HG02973 (cell line): ENCODE measurements around the gene ETV5.
A peak's percentile ranks its signal among the peaks of the same experiment; 100 is the strongest.

Source experiments
- ATAC-seq: cut with Tn5 transposase; IDR thresholded peaks from one replicate; pipeline ENCODE4 v1.9.1; 2021; ENCODE audit warnings: moderate library complexity; ENCODE audit not compliant: unreplicated experiment

Gene ETV5

DNA sequence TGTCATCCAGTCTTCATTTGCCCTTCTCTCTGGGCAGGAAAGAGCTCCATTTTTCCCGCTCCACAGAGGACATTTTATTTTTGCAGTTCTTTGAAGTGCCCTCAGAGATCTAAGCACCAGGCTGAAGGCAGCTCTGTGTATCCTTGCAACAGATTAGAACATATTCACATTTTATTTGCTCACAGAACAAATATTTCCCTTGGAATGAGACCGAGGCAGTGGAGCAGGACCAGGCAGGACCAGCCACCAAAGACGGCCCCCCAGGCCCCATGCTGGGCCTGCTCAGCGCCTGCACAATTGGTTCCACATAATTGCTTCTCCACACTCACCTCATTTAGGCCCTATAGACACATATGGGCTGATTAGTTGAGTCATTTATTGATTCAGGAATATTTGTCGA is 15.7 kb upstream of the ETV5 start:
- no peak for ATAC-seq

GRCh38 chr3:186123012-186123411 is 14.1 kb upstream of the ETV5 start:
- no peak for ATAC-seq

GRCh38 chr3:186121968-186122367 is 13.1 kb upstream of the ETV5 start:
- no peak for ATAC-seq

DNA sequence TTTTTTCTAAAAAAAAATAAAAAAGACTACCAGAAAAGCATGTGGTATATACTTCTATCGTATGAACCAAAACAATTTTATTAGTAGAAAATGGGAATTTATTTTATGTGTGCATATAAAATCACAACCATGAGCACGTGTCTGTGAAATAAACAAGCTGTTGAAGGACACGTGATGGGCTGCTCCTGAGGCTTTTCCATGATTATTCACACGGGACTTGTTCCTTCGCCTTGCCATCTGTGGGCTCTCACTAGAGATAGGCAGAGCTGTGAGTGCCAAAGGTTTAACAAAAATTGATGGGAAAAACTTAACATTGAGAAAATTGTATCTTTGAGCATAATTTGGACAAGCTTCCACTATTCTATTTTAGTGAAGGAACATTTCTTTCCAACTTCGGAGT is 12.4 kb upstream of the ETV5 start:
- ATAC-seq = no peak

GRCh38 chr3:186119499-186119898 is 10.6 kb upstream of the ETV5 start:
- ATAC-seq = no peak

DNA sequence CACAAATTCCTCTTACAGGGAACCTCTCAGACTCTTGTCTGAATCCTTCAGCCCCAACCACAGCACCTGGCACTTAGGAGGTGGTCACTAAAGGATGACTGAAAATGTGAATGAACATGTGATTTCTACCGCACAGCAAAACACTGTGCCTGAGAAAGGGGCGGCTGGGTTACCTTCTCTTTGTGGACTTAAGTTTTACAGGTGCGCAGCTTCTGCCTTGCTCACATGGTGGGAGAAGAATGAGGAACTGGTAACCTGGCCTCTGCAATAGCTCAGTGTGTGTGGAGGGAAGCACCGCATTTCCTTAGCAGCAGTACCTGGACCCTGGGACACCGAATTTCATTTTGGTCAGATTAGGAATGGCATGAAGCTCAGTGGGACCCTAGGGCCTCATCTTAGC is 9.8 kb upstream of the ETV5 start:
- no peak for ATAC-seq

- ATAC-seq = no peak
Observed at GRCh38 chr3:186117521-186118134, 8.7 kb upstream of the ETV5 start.

DNA sequence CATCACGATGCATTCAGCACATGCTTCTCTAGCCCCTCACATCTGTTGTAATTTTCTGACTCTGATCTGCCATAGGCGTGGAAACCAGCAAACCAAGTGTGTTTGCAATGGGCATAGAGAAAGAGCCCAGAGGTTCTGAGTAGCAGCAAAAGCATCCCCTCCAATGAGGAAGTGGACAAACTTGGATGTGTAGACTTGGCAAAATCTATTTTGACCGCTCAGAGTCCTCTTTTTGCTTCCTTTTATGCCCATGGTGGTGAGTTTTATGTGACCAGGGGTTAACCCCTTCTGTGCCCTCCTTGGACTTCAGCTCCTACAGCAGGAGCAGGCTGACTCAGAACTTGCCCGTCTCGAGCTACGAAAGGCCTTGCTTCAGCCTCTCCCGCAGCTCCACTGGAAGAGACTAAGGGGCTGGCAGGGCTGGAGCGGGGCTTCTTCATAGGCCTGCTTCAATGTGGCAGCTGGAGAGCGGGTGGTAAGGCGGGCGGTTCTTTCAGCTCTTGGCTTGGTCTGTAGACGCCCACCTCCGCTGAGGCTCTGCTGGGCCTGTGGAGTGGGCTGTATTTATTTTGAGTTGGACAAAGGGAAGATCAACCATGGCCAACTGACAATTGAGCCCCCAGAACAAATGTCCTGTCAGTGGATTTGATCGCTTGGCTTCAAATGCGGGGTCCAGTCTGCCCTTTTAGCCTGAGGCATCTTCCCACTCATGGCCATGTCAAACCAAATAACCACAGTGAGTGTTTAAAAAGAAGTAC is 6.5 kb upstream of the ETV5 start:
- no peak for ATAC-seq

DNA sequence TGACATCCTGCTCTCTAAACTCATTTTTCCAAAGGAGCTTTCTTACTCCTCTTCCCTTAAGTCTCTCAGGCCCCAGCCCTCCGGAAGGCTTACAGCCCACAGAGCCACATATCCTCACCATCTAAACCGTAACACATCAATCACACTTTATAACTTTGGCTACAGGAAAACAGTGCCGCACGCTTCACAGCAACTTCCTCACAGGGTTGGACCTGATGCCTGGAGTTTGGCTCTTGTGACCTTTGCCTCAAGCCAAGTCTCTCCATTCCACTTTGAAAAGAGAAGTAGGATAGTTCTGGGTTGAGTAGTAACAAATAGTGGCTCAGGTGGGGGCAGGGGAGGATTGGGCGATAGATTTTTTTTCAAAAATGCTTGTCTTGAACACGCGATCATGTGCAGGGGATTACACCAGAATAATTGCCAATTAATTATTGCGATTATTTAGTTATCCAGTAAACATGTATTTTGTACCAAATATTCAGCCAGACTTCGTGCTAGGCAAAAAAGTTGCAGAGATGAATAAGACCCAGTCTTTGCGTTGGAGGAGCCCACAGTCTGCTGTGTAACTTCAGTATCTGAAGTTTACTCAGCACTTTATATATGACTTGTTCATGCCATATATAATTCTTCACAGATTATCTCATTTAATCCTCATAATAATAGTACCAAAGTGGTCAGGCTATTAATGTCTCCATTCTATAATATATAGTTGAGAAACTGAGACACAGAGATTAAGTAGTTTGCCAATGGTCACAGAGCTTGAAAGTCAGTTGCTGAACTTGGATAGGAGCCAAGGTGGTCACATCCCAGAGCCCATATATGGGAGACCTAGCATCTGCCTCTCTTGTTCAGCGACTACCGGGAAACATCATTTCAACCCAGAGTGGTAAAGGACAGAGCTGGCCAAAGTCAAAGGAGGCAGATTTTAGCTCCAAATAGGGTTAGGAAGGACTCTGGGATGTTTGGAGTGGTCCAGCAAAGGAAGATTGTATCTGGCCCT is 2.4 kb upstream of the ETV5 start:
- no peak for ATAC-seq

- ATAC-seq = no peak
Observed at GRCh38 chr3:186109897-186110803, 1.3 kb upstream of the ETV5 start.

DNA sequence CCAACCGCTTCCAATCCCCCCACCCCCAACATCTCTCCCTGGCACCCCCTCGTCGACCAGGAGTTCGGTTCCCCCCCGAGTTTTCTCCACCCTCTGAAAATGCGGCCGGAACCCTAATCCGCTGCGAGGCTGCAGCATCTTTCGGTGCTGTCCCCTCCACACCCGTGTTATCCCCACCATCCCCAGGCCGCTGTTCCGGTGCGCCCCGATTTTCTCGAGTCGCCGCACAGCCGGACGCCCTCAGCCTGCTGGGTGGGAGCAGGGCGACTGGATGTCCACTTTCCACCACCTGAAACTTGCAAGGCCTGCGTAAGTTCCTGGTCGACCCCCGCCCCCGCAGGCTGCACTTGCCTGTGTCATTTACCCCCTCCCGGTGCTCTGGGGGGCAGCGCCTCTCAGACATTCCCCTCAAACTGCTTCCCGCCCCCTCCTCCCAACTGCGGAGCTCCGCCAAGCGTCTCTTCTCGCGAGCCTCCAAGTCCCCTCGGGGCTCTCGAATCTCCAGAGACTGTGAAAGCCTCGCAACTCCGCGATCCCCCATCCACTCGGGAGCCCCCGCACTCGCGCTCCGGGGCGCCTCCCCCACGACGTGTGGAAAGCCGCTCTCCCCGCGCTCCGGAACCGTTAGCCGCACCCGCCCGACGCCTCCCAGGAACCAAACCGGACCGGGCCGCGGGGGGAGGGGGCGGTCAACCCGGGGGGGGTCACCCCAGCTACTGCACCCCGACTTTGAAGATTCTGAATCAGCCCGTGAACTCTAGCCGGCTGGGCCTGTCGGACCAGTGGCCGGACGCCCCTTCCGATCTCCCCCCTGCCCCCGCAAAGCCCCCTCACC is 566 bp downstream of the ETV5 start:
- ATAC-seq = no peak

GRCh38 chr3:186107215-186108105 is 1.4 kb downstream of the ETV5 start:
- ATAC-seq = no peak

- no peak for ATAC-seq
Observed at GRCh38 chr3:186105543-186105942, 3.3 kb downstream of the ETV5 start.

DNA sequence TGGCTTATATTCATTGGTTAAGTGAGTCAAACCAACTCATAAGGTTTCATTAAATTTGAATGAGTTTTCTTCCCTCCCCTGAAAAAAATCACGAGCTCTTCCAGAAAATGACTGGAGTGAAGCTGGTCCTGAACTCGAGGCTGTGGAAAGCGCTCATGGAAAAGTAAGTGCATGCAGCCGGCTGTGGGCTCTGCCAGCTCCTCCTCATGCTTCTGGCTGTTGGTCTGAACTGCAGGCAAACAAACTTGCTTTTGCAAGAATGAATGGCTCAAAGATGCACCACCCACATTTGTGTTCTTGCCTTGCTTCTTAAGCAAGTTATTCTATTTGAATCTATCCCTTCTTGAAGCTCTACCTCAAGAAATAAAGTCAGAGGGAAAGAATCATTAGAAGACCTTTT is 6.2 kb downstream of the ETV5 start:
- no peak for ATAC-seq

DNA sequence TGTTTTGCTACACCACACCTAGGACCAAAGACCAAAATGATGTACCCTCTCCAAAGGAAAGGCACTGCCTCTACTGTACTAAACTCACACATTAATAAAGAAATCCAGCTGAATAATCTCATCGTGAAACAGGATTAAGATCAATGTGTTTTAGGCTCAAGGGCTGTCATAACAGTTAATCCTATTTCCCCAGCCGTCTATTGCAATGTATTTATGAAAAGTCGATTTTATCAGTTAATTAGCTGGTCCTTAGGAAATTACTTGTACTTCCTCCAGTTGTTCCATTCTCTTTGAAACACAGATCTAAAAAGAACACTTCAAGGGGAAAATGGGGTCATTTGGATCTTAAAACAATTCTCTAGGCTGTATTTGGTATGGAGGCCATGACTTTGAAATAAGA is 8.5 kb downstream of the ETV5 start:
- ATAC-seq = no peak

DNA sequence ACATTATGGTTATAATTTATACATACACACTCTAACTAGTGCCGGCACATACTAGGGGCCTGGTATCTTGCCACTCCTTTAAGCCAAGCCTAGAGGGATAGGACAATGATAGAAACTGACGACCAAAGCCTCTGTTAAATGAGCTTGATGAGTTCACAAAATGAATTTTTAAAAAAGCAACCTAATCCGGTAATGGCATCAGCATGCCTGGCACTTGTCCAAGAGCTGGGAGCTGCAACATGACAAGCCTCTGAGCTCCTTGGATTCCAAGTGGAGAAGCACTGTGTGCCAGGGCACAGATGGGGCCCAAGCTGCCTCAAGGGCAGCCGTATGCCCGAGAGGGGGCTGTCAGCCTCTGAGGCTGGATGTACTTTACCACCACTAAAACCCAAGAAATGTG is 9.7 kb downstream of the ETV5 start:
- no peak for ATAC-seq

GRCh38 chr3:186098740-186099139 is 10.1 kb downstream of the ETV5 start:
- no peak for ATAC-seq

DNA sequence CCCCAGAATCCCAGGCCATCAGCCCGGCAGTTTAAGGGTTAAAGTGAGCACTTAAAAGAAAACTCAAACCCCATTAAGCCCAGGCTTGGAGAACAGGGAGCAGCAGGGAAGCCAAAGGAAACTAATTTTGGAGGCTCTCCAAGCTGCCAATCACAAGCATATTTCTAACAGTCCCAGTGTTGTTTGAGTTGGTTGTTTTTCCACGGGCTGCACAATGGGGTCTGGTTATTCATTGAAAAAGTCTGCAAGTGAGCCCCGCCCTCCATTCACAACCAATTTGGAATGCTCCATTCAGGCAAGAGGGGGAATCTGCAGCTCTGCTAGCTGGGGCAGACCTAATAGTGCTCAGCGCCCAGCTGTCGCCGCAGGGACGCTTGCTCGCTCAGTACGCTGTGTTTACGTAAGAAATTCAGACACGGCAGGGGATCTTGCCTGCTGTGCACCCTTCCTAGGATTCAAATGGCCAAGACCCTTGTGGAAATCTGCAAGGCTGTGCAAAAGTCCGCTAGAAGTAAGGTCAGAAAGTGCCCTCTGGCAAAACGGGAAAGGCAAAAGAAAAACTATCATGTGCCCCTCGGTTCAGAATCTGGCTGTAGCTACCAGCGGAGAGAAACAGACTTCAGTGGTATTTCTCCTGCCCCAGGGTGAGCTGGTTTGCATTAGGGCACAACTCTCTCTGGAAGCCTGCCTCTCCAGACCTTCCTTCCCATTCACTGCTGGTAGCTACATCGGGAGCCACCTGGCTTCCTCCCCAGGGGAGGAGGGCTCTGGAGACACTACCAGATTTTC is 11.0 kb downstream of the ETV5 start:
- peak; percentile 51 for ATAC-seq
